SK-N-MC (cell line): ENCODE measurements around the gene TYW1B.
"Not testable (repeated sequence)": the region's sequence is repeated elsewhere in the genome, so short reads cannot be mapped to it uniquely, and the experiment has no call there.

ENCODE experiments used
- EZH2 ChIP-seq: fragments of 200-600 bp; sonication (generic); IDR thresholded peaks from one replicate; pipeline ENCODE4 v1.6.1; 2017; ENCODE audit warnings: antibody characterized with exemption
- FOXP2 ChIP-seq: optimal IDR thresholded peaks from 2 replicates; pipeline ENCODE3; 2011; ENCODE audit warnings: mild to moderate bottlenecking, moderate library complexity; ENCODE audit not compliant: insufficient read depth; ENCODE audit errors: extremely low read length, control extremely low read depth
- POLR2AphosphoS5 ChIP-seq: IDR thresholded peaks from 2 replicates; pipeline ENCODE4 v1.6.1; 2012; ENCODE audit warnings: mild to moderate bottlenecking, low read depth, low read length, borderline replicate concordance

DNA sequence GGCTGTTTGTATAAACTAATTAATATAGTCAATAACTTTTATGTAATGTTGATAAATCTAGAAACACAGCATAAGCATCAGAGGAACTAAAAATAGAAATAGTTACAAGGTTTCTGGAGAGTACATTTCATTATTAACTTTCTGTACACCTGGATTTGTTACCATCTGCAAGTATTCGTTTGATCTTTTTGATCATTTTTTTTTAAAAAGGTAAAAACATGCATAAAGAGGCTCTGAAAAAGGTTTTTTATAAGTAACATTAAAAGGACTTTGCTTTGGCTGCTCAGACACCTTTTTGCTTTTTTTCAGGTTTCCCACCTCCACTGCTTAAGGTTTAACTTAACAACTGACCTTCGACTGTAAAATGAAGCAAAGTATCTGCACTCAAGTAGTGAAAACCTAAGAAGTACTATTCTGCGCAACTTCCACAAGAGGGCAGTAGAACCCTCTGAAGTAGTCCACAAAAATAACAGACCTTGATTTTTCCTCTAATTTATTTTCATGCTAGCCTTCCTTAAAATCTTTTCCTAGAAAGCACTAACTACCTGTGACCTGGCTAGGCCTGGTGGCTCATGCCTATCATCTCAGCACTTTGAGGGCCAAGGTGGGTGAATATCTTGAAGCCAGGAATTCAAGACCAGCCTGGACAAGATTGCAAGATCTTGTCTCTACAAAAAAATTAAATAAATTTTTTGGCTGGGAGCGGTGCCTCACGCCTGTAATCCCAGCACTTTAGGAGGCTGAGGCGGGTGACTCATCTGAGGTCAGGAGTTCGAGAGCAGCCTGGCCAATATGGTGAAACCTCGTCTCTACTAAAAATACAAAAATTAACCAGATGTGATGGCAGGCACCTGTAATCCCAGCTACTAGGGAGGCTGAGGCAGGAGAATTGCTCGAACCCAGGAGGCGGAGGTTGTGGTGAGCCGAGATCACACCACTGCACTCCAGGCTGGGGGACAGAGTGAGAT is 4.0 kb downstream of the TYW1B start:
- not testable (repeated sequence) for TF ChIP-seq FOXP2, EZH2, POLR2AphosphoS5
